Type B pancreatic cell (in vitro differentiated cells): ENCODE results near the gene MEF2C. TPM values are rescaled to one million over a fixed set of nuclear protein-coding genes. Genes with fewer than 3 reads are reported as not detected.

ENCODE experiments used
- DNase-seq: peaks from one replicate; pipeline ENCODE4 v3.0.0; 2021; ENCODE audit warnings: mixed read lengths; ENCODE audit not compliant: unreplicated experiment; ENCODE audit errors: extremely low spot score
- H3K27ac Mint-ChIP-seq: 2 replicates; pipeline ENCODE4 v1.8.0; 2021; ENCODE audit warnings: mild to moderate bottlenecking, mixed read lengths
- H3K27me3 Mint-ChIP-seq: 2 replicates; pipeline ENCODE4 v1.8.0; 2021; ENCODE audit warnings: mixed read lengths
- H3K36me3 Mint-ChIP-seq: 2 replicates; pipeline ENCODE4 v1.8.0; 2021; ENCODE audit warnings: mixed read lengths
- H3K4me1 Mint-ChIP-seq: one replicate; pipeline ENCODE4 v1.8.0; 2021; ENCODE audit warnings: mixed read lengths; ENCODE audit not compliant: unreplicated experiment
- H3K4me3 Mint-ChIP-seq: 2 replicates; pipeline ENCODE4 v1.8.0; 2021; ENCODE audit warnings: mild to moderate bottlenecking, mixed read lengths
- H3K9me3 Mint-ChIP-seq: 2 replicates; pipeline ENCODE4 v1.8.0; 2021; ENCODE audit warnings: mixed read lengths
- total RNA-seq: library from RNA; stranded (reverse); gene quantifications from 2 replicates; pipeline ENCODE4 v1.2.1, GENCODE V29; 2021; ENCODE audit warnings: low replicate concordance
- TF ChIP-seq, protein P1 (sequence below): fragments of 200-600 bp; sonication (generic); conservative IDR thresholded peaks from 2 replicates; pipeline ENCODE4 v1.5.0; 2021; ENCODE audit warnings: antibody characterized with exemption, mild to moderate bottlenecking

MEF2C gene
- total RNA-seq, 1 donor from 2014 or later: 12.0 TPM

DNA sequence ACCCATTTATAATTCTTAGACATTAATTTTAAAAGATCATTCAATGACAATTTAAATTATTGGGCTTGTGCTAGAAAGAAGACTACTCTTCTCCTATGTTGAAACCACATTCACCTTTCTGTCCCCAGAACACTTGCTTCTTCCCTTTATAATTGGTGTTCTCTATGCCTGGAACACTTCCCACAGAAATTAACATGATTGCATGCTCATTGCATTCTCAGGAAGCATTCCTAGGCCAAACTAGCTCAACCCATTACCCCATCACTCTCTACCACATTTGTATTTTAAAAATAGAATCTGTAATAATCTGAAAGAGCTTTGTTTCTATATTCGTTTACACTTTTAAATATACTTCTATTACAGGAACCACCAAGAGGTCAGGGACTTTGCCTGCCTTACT, 184.7 kb downstream of the MEF2C start:
- Mint-ChIP-seq H3K27me3 (peaks cover 86% of the 10 kb centered on the region), H3K36me3 (no peaks in the 10 kb centered on the region), H3K4me1 (no peaks in the 10 kb centered on the region), H3K9me3 (no peaks in the 10 kb centered on the region), H3K27ac (no peak overlapping the region), H3K4me3 (no peak overlapping the region)
- TF ChIP-seq, protein P1, sequence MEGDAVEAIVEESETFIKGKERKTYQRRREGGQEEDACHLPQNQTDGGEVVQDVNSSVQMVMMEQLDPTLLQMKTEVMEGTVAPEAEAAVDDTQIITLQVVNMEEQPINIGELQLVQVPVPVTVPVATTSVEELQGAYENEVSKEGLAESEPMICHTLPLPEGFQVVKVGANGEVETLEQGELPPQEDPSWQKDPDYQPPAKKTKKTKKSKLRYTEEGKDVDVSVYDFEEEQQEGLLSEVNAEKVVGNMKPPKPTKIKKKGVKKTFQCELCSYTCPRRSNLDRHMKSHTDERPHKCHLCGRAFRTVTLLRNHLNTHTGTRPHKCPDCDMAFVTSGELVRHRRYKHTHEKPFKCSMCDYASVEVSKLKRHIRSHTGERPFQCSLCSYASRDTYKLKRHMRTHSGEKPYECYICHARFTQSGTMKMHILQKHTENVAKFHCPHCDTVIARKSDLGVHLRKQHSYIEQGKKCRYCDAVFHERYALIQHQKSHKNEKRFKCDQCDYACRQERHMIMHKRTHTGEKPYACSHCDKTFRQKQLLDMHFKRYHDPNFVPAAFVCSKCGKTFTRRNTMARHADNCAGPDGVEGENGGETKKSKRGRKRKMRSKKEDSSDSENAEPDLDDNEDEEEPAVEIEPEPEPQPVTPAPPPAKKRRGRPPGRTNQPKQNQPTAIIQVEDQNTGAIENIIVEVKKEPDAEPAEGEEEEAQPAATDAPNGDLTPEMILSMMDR: no peak
- DNase-seq: no peak

DNA sequence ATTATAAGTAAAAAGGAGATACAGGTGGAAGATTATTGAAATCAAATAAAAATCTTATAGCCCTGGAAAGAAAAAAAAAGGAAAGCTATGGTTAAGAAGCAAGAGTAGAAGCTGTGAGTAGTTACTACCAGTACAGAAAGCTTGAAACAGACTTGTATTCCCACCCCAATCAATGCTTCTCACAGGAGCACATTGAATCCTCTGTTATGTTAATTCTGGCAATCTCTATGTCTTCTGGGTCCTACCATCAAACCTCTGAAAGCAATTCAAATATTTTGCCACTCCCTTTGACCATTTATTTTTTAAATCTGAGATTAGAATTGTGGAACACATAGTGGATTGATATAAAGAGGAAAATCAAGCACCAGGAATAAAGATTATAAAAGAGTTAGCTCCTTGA, 186.5 kb downstream of the MEF2C start:
- Mint-ChIP-seq H3K4me1 (peaks cover under 1% of the 10 kb centered on the region), H3K4me3 (no peak overlapping the region), H3K27me3 (peaks cover 97% of the 10 kb centered on the region)

DNA sequence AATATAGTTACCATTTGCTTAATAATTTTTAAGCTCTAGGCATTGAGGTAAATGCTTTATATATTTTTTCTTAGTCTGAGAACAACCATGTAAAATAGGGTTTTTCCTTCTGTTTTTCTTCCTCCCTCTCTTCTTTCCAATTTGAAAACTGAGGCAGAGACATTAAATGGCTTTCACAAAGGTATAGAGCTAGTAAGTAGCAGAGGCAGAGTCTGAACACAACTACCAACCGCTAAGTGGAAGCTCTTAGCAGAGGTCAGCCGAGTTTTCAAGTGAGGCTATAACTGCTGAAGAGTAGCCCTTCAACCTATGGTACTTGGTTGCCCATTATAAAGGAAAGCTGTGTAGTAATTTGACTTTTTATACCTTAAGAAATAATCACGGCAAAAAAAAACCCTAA, 187.1 kb downstream of the MEF2C start:
- peaks cover 6% of the 10 kb centered on the region for H3K4me1 Mint-ChIP-seq

More for the DNA sequence above, 186.5 kb downstream of the MEF2C start:
- Mint-ChIP-seq H3K9me3 (no peaks in the 10 kb centered on the region), H3K27ac (no peak overlapping the region), H3K36me3 (no peaks in the 10 kb centered on the region)
- DNase-seq: no peak
- TF ChIP-seq, protein P1: no peak

DNA sequence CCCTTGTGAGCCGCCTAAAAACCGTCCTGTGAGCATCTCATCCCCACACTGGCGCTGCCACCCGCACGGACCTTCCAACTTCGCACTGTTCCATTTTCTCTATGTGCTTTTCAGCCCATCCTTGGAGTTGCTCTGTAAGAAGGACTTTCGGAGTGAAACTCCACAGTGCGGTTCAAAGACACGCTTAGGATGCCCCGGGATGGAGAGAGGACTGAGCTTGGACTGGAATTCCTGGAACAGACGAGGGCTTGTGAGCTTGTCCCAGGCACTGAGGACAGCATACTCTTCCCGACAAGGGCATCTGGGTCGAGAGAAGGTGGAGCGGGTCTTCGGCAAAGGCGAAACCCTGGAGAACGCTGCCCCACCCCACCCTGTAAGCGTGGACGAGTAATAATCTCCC, 187.8 kb downstream of the MEF2C start:
- no peak overlapping the region for H3K27ac Mint-ChIP-seq
- no peak overlapping the region for H3K4me3 Mint-ChIP-seq
- H3K4me1 Mint-ChIP-seq: peaks cover 11% of the 10 kb centered on the region
- H3K36me3 Mint-ChIP-seq: no peaks in the 10 kb centered on the region
- TF ChIP-seq, protein P1: no peak
- DNase-seq: no peak
- peaks cover 99% of the 10 kb centered on the region for H3K27me3 Mint-ChIP-seq
- H3K9me3 Mint-ChIP-seq: no peaks in the 10 kb centered on the region

More for the DNA sequence above, 187.1 kb downstream of the MEF2C start:
- no peaks in the 10 kb centered on the region for H3K9me3 Mint-ChIP-seq
- no peaks in the 10 kb centered on the region for H3K36me3 Mint-ChIP-seq
- peaks cover 97% of the 10 kb centered on the region for H3K27me3 Mint-ChIP-seq
- TF ChIP-seq, protein P1: no peak
- DNase-seq: no peak
- no peak overlapping the region for H3K27ac Mint-ChIP-seq
- H3K4me3 Mint-ChIP-seq: no peak overlapping the region

DNA sequence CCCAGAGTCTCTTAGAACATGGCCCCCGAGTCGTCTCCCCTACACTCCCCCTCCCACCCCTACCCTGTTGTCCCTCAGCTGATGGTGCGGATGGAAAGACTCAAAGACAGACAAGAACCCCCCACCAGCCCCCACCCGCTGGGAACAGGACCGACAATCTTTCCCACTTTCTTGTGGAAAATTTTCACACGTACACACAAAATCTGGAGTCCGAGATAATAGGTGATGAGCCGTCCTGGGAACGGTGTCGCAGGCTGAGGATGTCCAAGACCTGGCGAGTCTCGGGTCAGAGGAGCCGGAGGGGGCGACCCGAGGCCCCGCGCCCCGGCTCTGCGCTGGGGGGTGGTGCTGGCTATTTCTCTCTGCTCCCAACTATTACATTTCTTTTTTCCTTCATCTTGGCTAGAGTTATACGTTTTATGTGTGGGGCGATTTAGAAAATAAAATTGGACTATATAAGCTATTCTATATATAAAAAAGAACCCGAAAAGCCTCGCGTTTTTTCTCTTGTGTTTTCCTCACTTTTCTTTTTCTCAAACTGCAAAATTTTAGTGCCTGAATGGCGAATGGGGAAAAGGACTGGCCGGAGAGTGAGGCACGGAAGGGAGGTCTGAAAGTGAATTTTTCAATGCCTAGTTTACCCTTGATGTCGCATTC, 188.8 kb downstream of the MEF2C start:
- peaks cover 11% of the 10 kb centered on the region for H3K4me1 Mint-ChIP-seq

More for the DNA sequence above, 188.8 kb downstream of the MEF2C start:
- TF ChIP-seq, protein P1: no peak
- H3K27me3 Mint-ChIP-seq: peaks cover 99% of the 10 kb centered on the region
- no peaks in the 10 kb centered on the region for H3K9me3 Mint-ChIP-seq
- no peak overlapping the region for H3K4me3 Mint-ChIP-seq
- H3K27ac Mint-ChIP-seq: no peak overlapping the region
- no peak for DNase-seq
- no peaks in the 10 kb centered on the region for H3K36me3 Mint-ChIP-seq
